ENCODE measurements around the gene SOX2.

- no peak for TF ChIP-seq CTCF (IDR thresholded peaks at IDR 0.05)
- TF ChIP-seq POLR2A (IDR thresholded peaks at IDR 0.05), result no peak
These were observed 14.1 kb downstream of the SOX2 start for GRCh38 chr3:181725830-181726229.
